CD1c-positive myeloid dendritic cell (primary cell): ENCODE results near the gene GPC4.

Experiments used
- DNase-seq: peaks from one replicate; pipeline ENCODE4 v3.0.0-alpha.2; 2016; ENCODE audit errors: extremely low spot score

GPC4 gene

DNA sequence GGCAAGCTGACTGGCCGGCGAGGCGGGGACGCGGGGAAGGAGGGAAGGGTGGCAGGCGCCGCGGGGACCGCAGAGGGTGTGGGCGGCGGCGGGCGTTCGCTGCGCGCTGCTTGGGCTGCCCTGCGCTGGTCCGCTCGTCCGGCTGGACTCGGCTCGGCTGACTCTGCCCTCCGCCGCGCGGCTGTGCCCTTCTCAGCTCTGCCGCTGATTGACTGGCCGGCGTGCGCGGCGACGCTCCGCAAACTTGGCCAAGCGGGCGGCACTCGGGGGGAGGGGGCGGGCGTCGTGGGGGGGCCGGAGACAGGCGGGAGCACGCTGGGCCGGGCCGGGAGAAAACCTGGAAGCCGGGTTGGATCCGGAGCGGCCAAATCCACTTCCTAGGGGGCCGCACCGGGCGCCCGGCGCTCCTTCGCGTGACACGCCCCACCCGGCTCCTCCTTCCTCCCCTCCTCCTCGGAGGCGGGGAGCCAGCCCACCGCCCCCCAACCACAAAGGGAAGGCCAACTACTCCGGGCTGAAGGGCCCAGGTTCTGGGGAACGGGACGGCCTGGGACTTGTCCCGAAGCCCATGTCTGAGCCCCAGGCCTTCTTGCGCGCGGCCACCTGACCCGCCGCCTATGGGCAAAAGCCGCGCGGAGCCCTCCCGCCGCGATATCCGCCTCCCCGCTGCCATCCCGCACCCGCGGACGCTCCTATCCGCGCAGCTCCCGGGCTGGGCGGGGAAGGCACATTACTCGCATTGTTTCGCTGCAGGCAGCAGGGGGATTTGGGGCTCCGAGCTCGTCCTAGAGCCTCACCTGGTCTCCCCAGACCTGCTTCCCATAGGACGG is at the start of gene GPC4:
GPC4 (minus strand) TSS at position 214 of the 830 bp plus-strand sequence. CDS start 524 bp downstream, outside the sequence.
- peak; percentile 8 for DNase-seq

DNA sequence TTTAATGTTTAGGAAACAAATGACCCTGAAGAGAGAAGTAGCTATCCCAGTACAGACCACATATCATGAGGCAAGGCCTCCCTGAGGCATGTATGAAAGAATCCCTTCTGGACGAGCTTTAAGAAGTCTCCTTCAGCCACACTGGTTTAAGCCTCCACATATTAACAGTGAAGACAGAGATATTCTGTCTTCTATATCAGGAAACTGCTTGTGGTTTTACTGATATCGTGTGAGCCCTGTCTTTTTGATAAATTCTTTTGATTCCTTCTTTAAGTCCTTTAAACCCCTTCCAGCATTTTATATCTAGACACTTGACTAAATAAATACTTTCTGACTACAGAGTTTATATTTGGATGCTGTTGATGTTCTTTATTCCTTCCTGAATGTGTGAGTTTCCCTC is 45.9 kb upstream of the GPC4 start:
- no peak for DNase-seq

DNA sequence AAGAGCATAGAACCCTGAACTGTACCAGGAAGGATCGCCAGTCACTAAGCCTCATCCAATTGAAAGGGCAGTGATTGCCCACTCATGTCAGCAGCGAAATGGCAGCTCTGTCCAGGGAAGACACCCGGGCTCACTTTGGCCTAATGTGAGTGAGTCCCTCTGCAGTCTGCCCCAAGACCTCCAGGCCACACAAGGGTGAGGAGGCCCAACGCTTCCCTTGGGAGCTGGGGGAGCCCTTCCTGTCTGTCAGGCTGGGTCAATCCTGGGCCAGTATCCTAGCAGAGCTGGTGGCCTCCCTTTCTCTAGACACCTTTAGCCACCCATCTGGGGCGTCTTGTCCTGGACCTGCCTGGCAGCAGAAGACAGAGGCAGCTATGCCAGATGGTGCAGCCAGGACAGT is 39.6 kb upstream of the GPC4 start:
- no peak for DNase-seq

DNA sequence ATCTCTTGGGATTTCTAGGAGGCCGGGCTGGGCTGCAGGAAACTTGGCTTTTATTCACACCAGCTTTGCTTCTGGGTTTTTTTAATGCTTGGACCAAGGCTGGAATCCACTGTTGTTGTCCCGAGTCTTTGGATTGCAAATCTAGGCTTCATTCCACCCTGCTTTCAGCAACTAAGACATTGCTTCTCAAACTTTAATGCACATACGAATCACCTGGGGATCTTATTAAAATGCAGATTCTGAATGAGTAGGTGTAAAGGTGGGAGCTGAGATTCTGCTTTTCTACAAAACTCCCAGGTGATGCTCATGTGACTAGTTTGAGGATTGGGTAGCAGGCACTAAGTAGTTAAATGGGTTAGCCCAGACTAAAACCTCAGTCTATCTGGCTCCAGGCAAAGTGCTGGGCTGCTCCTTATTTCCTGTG is 39.2 kb upstream of the GPC4 start:
- no peak for DNase-seq

DNA sequence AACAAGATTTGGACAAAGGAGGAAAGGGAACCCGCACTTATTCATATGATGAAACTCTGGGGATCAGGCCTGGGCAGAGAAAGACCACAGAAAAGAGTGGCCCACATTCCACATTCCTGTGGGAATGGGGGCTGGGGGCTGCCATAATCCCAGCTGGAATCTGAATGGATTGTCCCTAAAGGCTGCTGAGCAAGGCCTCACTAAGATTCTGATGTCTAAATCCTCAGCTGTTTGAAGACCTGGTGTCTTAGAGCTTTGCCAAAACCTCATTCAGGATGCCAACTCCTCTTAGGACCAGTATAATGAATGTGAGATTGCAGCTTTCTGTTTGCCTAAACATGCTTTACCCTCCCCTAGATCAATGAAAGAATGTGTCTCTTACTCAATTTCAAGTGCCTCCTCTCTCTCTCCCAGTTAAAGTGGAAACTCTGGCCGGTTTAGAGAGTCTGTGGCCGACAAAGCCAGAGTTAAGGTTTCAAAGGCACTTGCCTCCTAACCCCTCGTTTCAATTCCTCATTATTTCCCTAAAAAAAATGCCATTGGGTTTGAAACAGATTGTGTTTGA is 33.3 kb upstream of the GPC4 start:
- no peak for DNase-seq

DNA sequence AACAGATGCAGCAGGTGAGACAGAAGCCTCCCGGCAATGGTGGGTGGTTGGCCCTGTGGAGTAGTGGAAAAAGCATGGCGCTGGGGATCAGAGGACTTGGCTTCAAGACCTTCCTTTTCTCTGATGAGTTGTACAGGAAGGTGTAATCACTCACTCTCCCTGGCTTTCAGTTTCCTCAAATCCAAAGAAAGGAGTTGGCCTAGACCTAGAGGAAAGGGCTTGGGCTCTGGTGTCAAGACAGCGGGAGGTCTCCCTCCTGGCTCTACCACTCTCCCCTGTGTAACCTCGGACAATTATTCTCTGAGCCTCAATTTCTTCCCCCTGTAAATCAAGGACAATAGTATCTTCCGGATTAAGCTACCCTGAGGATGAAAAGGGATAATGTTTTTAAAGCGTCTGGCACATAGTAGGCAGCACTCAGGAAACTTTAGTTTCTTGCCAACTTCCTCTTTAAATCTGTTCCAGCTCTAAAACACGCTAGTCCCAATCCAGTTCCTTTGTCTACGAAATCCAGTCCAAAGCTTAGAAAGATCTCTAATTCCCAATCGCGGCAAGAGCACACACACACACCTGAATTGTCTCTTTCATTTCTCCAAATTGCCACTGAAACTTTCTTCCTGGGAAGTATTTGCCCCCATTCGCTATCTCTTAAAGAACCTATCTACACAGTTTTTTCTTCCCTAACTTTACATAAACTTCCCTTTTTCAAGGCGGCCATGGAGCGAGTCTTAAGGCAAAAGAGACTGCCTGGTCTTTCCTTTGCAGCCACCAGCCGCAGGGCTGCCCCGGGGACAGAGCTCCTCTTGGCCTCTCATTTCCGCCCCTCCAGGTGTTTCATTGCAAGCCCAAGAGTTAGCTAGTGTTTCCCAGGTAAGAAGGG is 29.9 kb upstream of the GPC4 start:
- peak; percentile 5 for DNase-seq

DNA sequence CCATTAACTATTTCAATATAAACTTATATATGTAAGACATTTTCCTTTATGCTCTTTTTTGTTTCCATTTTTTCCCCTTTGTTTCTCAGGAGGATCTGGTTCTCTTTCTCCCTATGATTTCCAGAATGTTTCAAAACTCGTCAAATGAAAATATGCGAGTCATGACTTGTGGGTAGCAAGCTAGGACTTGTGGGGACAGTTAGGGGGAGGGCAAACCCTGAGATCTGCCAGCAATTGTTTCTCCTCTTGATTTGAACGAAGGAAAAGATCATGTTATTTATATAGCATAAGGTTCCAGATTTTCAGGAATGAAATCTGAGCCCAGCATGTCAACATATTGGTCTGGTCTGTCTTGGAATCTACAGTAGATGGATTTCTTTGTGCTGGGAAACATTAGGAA is 28.9 kb upstream of the GPC4 start:
- DNase-seq = no peak

DNA sequence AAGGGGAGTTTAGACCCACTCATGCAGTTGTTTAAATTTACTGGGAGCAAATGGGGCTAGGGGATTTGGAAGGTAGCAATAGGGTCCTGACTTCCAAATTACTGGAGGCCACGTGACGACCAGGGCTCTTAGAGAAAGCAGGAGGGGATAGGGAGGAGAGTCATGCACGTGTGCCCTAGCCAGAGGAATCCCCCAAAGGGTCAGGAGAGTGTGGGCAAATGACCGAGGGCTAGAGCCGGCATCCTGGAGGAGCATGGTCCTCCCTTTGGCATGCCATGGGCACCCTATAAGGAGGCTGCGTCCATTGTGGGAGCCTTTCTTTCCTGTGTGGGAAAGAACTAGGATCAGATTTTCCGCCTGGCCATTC is 25.5 kb upstream of the GPC4 start:
- DNase-seq = no peak

DNA sequence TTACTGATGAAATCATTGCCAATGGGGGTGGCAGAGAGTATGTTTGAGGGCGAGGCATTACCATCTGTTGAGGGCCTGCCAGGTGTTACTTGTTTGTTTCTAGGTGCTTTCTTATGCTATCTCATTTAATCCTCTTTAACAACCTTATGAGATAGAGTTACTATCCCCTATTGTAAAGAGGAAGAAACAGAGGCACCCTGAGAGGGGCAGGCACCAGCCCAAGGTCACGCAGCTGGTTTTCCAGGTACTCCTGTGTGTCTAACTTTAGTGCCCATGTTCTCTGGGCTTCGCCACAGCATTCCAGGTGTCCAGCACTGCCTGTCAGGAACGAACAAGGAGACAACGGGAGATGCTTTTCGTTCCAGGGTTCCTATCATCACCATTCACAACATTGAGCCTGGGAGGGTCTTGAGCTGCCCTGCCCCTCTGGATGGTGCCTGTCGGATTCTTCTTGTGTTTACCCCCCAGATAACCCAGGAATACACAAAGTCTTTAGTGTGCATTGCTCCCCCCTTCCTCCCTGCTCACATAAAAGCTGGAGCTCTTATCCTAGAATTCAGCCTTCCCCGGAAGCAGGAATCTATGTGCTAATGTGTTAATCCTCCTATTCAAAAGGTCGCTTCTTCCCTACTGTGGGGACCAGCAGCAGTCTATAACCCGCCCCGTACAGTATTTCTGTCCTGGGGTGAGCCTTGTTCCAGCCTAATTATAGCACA is 24.9 kb upstream of the GPC4 start:
- DNase-seq = no peak

DNA sequence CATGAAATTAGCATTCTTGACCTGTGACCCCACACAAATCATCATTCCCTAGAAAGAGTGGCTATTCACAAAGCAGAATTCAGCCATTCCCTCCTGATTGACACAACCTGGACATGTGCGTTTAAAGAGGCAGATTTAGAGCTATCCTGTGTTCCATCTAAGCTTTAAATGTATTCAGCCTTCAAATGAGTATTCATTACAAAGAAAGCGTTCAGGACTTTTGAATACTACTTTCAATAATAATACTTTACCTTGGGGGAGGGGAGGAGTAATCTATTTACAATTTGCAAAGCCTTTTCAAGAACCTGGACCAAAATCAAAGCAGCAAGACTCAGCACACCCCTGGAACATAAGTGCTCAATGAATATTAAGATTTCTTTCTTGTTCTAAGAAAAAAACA is 22.5 kb upstream of the GPC4 start:
- no peak for DNase-seq

DNA sequence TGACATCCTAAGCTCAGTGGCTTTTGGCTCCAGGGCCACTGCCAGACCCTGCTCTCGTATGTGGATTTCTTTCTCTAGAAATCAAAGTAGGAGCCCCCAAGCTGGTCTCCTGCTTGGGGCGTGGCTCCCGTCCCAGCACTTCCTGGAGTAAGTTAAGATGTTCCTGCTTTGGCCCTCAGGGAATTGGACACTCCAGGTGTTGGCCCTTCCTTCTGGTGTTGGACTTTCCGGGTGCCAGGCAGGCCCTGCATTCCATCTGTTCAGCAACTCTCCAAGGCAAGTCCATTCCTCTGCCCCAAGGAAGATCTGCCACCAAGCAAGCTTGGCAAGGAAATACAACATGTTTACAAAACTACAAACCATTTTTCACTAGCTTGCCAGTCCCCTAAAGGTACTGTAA is 22.1 kb upstream of the GPC4 start:
- no peak for DNase-seq

DNA sequence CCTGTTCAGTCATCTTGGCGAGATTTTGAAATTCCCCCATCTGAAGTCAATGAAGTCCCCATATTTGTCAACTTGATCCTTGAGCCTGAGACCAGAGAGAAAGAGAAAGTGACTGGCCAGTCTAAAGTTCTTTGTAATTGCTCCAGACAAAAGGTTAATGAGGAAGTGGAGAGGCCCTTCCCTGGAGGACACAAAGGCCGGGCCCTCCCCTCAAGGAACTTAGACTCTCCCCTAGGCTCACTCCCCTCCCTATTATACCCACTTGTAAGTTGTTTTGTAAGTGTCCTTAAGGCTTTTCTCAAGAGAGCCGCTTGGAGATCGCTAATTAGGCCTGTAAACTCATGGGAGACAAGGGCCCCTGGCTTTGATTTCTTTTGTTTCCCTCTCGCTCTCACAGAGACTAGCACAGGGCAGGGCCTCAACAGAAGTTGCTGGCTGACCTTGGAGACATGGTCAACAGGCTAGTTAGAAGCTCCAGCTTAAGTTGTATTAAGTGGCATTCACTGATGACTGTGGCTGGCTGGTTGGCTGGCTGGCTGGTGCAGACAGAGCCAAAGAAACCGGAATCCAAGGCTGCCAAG is 20.3 kb upstream of the GPC4 start:
- no peak for DNase-seq

DNA sequence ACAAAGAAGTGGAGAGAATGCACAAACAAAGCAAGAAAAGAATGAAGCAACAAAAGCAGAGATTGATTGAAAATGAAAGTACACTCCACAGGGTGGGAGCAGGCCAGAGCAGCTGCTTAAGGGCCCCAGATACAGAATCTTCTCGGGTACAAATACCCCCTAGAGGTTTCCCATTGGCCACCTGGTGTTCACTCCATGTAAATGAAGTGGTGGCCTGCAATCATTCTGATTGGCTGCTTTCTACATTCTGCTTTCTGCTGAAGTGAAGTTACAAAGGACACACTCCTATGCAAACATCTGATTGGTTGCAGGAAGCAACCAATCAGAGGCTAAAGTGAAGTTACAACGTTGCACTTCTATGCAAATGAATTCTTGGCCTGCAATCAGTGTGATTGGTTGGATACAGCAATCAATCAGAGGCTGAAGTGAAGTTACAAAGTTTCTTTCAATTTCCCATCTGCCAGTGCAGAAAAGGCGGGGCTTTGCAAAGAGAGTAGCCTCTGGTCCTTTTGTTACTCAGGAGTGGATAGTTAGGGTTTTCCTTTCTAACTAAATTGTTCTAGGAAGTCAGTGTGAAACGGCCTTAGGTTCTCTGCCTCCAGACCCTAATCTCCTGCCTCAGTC is 19.0 kb upstream of the GPC4 start:
- no peak for DNase-seq

DNA sequence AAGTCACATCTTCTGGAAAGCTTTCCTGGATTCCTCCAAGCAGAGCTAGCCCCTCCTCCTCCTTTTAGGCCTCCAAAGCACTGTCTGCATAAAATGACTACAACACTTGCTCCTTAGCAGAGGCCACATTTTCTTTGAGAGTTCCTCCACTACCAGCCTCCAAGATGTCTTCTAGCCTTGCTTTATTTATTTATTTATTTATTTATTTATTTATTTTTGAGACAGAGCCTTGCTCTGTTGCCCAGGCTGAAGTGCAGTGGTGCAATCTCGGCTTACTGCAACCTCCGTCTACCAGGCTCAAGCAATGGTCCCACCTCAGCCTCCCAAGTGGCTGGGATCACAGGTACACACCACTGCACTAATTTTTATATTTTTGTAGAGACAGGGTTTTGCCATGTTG is 4.6 kb upstream of the GPC4 start:
- no peak for DNase-seq

DNA sequence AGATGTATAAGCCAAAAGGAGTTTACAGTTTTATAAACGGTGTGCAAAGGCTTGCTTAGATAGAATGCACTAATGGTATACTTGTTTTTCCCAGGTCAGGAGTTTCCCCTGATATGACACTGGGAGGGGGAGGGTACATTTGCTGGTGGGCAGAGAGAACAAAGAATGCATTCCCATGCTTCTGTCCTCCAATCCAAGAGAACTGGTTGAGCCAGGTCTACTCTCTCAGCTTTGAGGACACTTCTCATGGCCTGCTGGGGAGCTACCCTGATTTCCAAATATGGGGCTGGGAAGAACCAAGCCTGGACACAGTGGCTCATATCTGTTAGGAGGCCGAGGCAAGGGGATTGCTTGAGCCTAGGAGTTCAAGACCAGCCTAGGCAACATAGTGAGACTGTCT is 3.3 kb upstream of the GPC4 start:
- DNase-seq = no peak

DNA sequence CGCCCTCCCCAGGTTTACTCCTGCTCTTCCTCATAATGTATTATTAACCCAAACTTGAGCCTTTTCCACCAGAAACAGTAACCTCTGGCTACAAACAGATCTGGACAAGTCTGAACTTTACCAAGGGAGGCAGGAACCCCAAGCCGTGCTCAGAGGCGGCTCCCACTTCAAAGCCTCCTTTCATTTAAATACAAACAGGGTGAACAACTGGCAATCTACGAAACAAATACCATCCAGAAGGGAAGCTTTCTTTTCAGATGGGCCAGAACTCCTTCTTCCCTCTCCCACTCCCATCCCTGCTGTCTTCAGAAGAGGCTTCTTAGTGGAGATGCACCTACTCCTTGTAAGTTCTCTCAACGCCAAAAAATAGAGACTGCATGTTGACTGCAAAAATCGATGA is 2.1 kb upstream of the GPC4 start:
- peak; percentile 10 for DNase-seq

DNA sequence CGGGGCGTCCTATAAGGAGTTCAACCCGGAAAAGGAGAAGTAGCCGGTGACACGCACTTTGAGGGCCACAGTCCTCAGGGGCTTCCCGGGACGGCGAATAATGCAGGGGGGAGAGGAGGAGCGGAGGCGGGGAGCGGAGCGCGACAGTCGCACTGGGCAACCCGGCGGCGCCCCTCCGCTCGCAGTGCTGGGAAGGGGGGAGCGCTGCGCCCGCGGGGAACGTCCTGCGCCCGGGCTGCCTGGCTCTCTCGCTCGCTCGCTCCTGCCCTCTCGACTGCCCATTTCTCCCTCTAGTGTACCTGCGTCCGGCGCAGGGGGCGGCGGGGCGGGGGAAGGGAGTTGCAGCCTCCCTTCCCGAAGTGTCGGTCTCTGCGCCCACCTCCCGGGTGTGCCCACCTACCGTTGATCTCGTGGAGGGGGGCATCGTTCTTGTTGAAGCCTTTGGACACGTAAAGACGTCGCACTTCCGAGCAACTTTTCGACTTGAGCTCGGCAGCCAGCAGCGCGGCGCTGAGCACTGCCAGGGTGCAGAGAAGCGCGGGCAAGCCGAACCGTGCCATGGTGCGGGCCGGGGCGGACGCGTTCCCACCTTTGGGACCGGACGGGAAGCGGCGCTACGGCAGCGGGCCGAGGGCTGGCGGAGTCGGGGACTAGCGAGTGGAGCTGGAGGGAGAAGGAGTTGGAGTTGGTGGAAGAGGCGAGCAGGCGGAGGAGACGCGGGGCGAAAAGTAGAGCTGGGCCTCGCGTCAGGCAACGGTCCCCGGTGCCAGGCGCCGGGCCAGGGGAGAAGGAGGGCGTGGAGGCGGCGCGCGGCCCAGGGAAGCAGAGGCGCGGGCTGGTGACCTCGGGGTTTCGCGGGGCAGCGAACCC is 648 bp downstream of the GPC4 start:
- DNase-seq = peak; percentile 49

DNA sequence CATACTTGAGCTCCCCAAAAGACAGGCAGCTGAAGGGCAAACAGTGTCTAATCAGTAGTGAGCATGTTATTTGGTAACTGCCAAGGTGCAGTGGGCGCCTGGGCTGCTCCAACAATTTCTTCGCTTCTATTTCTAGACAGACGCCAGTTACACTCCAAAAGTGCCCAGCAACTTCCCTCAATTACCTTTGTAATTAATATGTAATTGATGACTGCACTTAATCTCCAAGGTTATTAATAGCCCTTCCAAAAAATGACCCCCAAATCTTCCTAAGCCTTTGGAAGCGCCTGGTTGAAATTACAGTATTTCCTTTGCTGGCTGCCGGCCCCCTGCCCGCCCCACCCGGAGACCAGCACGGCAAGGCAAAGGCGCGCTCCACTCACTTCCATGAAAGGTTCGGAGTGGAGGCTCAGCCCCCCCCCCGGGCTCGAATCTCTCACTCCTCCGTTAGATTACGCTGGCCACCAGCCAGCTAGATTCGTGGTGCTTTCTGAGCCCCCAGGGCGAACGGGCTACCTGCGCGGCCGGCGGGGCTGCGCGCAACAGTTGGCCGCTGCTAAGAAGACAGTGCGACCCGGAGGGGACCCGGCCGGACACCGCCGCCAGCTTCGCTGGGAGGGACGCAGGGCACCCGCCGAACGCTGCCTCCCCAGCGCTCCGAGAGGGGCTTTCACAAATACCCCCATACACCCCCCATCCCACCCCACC is 1.9 kb downstream of the GPC4 start:
- DNase-seq = no peak

DNA sequence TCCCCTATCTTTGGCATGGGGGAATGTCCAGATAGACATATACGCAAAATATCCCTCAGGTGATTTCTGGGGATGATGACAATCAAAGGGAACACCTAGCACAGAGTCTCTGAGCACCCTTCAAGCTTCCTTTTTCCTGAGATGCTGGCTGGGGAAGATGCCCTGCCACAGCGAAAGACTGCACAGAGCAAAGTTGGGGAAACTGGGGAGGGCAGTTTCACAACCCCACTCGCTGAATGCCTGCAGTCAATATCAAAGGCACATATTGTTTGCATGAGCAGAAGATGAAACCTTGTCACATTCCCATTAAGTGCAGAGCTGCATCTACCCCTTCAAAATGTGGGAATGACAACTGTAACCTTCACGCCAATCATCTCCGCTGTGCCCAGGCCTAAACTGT is 2.6 kb downstream of the GPC4 start:
- no peak for DNase-seq

DNA sequence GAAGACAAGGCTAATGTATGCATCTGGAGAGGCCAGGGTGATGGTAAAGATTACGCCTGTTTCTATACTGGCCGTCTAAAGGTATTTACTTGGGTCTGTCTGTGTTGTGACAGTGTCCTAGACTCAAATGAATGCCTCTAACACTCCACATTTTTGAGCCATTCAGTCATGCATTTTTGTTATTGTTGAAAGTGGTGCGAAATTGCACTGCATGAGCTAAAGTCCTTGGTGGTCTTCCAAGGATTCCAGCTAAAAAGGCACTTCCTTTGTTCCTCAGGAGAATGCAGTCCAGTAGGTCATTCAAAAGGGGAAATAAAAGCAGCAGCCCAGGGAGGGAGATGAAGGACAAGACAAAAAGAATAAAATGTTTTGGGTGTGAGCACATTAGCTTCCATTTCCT is 3.0 kb downstream of the GPC4 start:
- DNase-seq = no peak
